Measurements from ENCODE around the gene SUN2.

SUN2 gene

DNA sequence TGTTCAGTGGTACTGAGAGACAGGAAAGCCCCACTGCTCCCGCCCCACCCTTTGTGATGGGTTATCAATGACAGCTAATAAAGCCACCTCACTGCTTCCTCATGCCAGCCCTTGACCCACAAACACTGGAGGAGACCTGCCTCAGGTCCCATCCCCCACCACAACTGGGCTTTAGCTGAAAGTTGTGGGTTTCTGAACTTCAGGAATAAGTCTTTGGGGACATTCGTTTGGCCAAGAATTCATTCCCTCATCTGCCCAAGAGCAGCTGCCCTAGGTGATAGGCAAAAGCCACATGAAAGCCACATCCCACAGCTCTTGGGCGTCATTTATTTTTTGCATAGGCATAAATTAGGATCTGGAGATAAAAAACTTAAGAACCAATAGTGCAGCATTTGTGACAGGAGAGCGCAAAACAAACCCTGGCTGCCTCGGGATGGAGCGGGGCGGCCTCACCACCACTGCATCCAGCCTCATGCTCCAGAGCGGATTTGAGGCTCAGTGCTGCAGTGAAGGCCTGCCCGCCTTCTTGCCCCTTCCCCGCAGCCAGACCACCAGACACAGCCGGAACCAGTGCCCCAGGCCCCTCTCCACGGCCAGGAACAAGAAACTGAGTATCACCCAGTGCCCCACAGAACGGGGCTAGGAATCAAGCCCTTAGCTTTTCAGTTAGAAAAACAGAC lies 21.2 kb downstream of the SUN2 start:
- DNase-seq, result no peak

DNA sequence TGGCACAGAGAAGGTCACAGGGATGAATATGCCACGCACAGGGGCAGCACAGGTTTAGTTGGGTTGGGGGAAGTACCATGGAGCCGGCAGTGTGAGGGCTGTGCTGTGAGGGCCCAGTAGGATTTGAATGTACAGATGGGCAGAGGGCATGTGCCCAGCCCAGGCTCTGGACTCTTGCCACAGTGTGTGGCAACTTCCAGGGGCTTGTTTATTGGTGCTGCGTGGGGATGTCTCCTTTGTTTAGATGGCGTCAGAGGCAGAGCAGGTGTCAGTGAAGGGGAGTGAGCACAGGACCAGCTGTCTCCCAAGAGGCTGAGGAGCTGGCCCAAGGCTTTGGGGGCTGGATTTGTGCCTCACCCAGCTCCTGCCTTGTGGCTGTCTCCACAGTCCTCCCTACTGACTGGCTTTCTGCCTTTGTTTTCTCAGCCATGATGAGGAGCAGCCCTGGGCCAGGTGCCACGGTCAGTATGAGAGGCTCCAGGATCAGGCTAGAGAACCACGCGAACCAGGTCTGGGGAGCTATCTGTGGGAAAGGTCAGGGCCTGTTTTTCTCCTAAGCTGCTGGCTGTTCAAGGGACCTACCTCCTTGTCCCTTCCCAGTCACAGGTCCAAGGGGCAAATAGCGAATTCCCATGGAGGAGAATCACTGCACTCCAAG lies 21.9 kb downstream of the SUN2 start:
- DNase-seq, result peak; percentile 89

DNA sequence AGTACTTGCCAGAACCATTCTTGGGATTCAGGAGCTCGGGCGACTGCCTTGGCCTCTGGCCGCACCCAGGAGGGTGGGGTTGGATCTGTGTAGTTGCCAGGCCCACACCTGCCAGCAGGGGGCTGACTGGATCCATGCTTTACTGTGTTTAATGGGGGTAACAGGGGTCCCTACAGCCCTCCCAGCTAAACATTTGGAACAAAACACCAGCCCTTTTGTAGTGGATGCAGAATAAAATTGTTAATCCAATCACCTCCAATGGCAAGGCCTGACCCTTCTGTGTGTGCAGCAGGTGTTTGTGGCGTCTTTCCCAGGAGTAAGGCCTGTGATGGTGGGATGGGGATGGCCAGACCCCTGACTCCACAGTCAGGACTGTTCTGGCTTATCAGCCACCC lies 22.5 kb downstream of the SUN2 start:
- DNase-seq, result peak; percentile 36

DNA sequence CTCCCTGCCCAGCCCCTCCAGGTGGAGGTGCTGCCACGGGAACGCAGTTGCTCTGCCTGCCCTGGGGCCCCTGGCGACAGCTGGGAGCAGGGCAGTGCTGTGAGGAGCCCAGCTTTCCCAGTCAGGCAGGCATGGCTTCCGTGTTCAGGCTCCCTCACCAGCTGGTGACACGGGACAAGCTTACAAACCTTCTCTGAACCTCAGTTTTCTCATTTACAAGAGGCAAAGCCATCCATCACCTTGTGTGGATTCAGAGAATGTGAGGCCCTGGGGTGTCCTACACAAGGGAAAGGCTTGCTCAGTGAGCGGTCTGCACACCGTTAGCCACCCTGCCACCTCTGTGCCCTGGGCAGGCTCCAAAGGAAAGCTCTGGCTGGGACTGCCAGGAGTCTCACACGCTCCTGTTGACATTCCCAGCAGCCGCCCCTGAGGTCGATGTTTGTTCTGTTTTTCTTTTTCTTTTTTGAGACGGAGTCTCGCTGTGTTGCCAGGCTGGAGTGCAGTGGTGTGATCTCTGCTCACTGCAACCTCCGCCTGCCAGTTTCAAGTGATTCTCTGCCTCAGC lies 23.5 kb downstream of the SUN2 start:
- DNase-seq, result no peak

DNA sequence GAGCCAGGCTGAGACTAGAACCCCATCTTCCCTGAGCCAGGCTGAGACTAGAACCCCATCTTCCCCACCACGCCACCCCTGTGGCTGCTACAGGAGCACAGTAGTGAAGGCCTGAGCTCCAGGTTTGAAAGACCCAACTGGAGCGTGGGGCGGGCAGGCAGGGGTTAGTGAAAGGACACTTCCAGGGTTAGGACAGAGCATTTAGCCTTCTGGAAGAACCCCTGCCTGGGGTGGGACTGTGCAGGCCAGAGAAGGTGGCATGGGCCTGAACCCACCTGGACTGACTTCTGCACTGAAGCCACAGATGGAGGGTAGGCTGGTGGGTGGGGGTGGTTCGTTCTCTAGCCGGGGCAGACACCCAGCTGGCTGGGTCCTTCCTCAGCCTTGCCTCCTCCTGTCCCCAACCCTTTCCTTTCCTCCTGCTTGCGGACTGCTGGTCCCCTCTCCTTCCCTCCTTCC lies 24.1 kb downstream of the SUN2 start:
- DNase-seq, result no peak

DNA sequence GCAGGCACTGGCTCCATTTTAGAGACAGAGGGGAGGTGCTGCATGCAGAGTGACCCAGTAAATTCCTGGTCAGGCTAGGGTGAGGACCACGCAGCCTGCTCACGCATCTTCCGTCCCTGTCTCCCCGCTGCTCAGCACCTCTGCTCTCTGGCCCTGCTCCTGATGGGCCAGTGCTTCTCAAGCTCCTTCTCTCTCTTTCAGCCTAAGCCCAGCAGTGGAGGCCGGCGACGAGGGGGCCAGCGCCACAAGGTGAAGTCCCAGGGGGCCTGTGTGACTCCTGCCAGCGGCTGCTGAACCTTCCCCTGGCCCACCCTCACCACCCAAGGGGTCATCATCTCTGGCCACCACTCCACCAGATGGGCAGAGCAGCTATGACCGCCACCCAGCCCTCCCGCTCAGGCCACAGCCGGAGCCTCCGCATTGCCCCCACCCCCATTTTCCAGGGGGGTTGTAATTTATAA lies 25.4 kb downstream of the SUN2 start:
- no peak for DNase-seq

DNA sequence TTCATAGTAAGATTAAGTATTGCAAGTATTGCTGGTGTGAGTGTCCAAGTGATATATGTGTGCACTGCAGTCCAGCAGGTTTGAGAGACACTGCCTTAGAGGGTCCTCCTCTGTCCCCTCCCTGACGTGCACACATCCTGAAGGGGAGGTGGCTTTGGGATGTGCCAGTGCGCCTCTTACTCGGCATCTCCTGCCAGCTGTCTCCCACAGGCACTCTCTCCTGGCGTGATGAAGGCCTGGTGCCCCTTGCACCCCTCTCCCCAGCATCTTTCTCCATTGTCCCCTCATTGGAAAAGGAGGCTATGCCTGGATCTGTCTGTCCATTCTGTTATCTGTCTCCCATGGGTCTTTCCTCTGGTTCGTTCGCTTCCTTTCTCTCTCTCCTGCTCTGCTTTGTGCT lies 25.9 kb downstream of the SUN2 start:
- DNase-seq, result no peak

DNA sequence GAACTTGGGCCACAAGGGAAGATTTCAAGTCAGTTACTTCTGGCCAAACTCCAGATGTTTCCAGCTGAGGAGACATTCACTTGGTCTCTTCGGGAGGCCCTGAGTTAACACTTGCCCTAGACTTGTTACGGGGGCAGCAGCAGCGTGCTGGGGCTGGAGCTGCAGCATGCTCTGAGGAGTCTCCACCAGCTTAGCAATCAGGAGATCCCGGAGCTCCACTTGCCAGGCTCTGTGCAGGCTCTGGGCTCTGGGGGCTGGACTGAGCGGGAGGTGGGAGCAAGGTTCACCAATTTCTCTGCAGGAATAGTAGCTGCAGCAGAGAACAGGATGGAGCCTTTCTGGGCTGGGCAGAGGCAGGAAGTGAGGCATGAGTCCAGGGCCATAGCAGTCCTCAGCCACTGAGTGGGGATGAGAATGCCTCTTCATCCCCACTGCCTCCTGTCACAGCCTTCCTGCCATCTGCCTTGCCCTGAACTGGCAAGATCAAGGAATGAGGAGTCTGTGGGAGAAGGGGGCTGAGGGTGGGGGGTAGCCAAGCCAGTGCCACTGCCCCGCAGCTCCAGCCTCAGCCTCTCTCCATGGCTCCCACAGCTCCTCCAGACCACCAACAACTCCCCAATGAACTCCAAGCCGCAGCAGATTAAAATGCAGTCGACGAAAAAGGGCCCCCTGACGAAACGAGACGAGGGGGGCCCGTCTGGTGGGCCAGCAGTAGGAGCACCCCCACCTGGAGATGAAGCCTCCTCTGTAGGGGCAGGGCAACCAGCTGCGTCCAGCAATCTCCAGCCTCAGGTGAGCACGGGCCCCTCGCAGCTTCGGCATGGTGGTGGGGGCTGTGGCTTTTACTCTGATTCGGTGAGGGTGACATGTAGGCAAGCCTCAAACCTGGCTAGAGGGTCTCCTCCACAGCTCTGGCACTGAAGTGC lies 26.7 kb downstream of the SUN2 start:
- DNase-seq, result no peak

DNA sequence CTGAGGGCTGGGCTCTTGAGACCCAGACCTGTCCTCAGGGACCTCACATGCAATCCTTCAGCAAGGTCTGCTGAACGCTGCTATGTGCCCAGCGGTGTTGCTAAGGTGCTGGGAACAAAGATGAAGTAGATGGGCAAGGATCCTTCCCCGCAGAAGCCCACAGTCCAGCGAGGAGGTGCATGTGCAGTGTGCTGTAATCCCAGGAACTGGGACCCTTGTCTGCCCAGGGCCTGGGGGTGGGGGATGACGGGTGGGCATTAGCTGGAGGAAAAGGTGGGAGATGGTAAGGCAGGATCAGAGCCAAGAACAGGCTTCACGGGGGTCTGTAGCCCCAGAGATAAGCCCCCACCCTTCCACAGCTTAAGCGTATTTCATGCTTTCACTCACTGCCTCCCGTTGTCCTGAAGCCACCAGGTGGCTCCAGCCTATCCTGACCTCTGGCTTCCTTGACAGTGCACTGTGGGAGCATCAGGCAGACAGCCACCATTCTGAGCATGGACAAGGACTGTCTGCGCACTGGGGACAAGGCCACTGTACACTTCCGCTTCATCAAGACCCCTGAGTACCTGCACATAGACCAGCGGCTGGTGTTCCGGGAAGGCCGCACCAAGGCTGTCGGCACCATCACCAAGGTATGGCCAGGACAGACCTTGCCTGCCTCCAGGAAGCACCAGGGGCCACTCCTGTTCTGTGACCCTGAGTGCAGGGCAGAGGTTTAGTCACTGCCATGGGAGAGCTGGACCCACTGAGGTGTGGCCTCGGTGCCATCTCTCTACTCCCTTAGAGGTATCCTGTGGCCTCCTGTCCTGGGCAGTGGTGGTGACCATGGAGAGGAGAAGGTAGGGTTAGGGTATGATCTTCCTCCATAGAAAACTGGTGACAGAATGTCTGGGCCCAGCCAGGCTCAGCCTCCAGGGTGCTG lies 28.0 kb downstream of the SUN2 start:
- DNase-seq, result no peak

DNA sequence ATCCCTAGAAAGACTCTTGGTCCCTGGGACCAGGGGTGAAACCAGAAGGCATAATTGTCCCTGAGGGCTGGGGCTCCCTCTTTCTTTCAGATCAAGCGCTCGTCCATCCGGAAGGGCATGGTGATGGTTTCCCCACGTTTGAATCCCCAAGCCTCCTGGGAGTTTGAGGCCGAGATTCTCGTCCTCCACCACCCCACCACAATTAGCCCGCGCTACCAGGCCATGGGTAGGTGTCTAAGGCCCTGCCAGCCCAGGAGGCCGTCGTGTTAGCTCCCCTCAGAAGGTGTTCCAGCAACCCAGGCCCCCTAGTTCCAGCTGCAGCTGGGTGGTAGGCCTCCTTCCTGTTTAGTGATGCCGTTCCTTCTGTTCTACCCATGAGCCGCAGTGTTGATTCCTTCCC lies 28.7 kb downstream of the SUN2 start:
- DNase-seq, result no peak

DNA sequence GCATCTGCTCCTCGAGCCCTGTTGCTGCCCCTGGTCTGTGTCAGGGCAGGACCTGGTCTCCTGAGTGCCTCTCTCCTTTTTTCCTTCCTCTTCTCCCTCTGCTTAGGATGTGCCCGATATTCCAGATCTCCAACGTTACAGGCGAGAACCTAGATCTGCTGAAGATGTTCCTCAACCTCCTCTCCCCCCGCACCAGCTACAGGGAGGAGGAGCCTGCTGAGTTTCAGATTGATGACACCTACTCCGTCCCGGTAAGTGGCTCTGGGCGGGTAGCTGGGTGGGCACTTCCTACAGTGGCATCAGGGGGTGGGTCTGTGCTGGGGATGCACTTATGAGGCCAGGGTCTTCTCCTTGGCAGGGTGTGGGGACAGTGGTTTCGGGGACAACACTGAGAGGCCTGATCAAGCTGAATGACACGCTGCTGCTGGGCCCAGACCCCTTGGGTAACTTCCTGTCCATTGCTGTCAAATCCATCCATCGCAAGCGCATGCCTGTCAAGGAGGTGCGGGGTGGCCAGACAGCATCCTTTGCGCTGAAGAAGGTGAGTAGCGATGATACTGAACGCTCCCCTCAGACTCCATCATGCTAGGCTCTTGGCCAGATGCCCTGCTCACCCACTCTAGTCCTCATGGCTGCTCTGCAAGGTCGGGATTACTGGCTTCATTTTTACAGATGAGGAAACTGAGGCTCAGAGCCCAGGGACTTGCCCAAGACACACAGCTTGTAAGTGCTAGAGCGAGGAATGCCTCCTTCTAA lies 29.7 kb downstream of the SUN2 start:
- DNase-seq, result no peak

DNA sequence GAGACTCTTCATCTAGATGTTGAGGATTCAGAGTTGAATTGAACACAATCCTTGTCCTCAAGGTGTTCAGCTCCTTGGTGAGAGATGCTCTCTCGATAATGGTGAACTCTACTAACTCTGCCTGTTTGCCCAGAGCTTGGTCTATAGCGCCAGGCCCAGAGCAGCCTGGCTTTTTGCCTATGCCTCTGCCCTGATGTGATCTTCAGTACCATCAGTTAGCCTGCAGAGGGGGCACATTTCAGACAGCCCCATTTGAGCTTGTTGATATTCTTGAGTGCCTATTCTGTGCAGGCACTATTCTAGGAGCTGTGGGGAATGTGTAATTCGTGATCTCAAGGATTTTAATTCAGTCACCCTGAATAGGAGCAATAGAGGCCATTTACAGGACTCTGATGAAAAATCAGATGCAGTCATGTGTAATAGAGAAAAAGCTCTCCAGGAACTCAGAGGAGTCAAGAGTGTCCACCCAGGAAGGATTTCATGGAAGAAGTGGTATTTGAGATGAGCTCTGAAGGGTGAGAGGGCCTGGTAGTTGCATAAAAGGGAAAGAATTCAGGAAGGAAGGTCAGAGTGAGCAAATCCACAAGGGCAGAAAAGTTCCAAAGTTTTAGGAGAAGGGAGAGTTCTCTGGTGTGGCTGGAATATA lies 30.7 kb downstream of the SUN2 start:
- no peak for DNase-seq

DNA sequence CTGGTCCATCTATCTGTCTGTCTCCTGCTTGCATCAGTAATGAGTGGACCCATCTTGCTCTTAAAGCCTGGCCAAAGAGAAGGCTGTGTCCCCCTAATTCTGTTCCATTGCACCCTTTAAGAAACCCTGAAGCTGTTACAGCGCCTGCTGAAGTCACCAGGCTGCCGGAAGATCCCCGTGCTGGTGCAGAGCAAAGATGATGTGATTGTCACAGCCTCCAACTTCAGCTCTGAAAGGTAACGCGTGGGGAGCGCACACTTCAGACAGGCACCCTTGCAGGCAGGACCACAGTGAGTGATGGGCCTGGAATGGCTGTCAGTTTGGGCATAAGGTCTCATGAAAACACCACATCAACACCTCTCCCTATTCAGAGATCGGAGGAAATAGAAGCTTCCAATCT lies 31.6 kb downstream of the SUN2 start:
- DNase-seq, result no peak

DNA sequence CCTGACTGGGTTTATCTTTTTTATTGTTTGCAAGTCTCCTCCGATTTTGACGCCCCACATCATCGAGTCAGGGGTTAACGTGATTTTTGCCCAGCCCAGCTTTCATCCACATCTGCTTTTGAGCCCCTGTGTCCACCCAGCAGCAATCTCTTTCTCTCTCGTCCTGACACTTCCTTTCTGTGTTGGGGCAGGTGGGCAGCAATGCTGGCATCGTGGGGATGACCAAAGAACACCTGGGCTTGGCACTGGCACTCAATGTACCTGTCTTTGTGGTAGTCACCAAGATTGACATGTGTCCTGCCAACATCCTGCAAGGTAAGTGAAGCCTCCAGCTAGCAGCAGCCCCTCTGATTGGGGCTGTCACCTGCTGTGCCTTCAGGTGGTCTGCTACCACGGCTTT lies 34.2 kb downstream of the SUN2 start:
- no peak for DNase-seq

DNA sequence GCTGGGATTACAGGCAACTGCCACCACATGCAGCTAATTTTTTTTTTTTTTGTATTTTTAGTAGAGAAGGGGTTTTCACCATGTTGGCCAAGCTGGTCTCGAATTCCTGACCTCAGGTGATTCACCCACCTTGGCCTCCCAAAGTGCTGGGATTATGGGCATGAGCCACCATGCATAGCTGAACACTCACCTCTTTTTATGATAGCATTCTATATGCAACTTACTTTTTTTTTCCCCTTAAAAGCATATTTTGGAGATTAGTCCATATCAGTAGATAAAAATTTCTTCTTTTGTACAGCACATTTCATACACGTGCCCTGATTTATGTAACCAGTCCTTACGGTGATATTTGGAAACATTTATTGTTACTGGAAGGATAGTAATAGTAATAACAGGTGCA lies 35.4 kb downstream of the SUN2 start:
- no peak for DNase-seq

DNA sequence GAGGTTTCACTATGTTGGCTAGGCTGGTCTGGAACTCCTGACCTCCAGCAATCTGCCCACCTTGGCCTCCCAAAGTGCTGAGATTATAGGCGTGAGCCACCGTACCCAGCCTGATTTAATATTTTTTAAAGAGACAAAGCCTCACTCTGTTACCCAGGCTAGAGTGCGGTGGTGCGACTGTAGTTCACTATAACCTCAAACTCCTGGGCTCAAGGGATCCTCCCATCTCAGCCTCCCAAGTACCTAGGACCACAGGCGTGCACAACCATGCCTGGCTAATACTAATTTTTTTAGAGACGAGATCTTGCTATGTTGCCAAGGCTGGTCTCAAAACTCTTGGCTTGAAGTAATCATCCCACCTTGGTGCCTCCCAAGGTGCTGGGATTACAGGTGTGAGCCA lies 36.6 kb downstream of the SUN2 start:
- DNase-seq, result no peak

DNA sequence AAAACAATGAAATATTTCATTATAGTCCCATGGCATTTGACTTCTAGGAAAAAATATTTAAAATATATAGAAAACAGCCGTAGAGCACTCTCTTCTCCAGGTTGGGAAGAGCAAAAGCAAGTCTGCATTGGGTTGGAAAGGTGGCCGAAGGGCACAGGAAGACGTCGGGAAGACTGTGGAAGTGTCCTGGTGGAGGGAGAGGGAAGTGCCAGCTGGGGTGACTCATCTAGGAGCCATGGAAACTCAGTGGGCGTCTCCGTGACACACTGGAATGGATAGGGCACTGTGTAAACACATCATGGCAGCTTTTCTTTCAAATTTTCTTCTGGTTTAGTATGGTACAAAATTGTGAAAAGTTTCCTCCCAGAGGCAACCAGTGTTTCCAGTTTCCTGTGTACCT lies 37.4 kb downstream of the SUN2 start:
- DNase-seq, result no peak

DNA sequence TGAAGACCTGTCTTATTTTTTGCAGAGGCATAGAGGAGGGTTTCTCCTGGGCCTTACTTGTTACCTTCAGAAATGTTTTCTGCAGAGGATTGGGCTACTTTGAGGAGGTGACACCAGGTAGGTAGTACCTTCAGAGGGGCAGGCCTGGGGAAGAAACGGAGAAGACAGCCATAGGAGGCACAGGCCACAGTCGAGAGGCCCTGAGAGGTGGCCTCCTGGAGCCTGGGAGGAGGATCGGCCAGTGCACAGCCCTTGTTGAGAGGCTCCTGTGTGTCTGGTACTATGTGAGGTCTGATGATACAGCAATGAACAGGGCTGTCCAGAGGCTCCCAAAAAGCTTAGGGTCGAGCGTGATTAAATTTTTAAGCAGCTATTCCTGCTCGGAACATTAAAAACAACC lies 38.6 kb downstream of the SUN2 start:
- no peak for DNase-seq

DNA sequence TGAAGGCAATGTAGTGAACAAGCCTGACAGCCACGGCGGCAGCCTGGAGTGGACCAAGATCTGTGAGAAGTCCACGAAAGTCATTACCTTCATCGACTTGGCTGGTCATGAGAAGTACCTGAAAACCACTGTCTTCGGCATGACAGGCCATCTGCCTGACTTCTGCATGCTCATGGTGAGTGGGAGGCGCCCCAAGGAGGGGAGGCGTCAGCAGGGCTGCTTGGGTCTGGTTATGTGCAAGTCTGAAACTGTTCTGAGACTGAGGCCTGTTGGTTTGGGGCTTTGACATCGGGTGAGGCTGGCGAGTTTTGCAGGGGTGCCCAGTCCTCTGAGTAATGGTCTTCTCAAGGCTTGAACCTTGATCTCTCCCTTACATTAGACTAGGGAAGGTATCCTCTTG lies 39.0 kb downstream of the SUN2 start:
- DNase-seq, result no peak

DNA sequence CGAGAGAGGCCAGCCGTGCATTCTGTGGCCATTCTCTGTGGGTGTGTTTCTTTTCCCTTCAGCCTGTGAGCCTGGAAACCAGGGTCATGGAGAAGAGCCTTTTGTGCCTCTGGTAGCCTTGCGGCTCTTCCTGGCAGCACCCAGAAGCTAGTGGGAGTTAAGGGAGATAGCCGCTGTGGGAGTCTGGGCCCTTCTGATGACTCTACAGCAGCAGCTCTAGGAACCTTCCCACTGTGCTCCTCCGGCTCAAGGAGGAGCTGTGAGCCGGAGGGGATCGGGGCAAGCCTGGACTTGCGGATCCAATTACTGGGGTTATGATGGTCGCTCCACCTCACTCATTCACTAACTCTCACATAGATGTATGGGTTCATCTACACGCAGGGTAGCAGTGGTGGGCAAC lies 39.5 kb downstream of the SUN2 start:
- no peak for DNase-seq

DNA sequence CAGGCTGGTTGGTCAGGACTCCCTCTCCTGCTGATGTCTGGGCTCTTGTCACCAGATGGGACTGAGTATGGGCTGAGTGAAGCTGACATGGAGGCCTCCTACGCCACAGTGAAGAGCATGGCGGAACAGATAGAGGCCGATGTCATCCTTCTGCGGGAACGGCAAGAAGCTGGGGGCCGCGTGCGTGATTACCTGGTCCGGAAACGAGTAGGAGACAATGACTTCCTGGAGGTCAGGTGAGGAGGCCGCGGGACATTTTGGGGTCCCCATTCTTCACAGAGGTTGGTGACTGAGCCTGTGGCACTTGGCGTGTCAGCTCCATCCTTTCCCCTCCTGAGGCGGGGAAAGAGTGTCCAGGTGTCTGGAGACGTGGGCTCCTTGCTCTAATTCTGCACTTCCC lies 39.9 kb downstream of the SUN2 start:
- no peak for DNase-seq
